ENCODE results near the gene EFHD2. TPM values are rescaled to one million over a fixed set of nuclear protein-coding genes. Genes with fewer than 3 reads are reported as not detected.

EFHD2 gene
- total RNA-seq, 1 experiment from 2014 or later, result 192 TPM

GRCh38 chr1:15411593-15412137 is 2.0 kb downstream of the EFHD2 start:
- Histone ChIP-seq H3K9me2 (replicated peaks; ENCODE audit: low read length) (no peaks in the 10 kb centered on the region), H3K36me3 (ENCODE audit: low read depth, low read length) (peaks cover 19% of the 10 kb centered on the region), H3K9ac (ENCODE audit: low read length) (peak overlapping the region; percentile 95), H3F3A (ENCODE audit: low read length, unreplicated experiment) (peaks cover 5% of the 10 kb centered on the region), H3K4me3 (ENCODE audit: low read length) (peak overlapping the region; percentile 100), H3K9me3 (ENCODE audit: low read length) (no peaks in the 10 kb centered on the region), H3K79me2 (ENCODE audit: low read length) (peaks cover 67% of the 10 kb centered on the region), H2AFZ (ENCODE audit: low read length) (no peak overlapping the region), H3K27ac (ENCODE audit: low read length) (peak overlapping the region; percentile 50), H4K20me1 (ENCODE audit: low read length) (peaks cover 27% of the 10 kb centered on the region), H3K27me3 (ENCODE audit: low read length) (no peaks in the 10 kb centered on the region), H3K4me1 (ENCODE audit: insufficient read depth, low read length) (peaks cover 60% of the 10 kb centered on the region), H3K4me2 (ENCODE audit: low read length) (peak overlapping the region; percentile 99)
- ATAC-seq, result no peak
- ChIA-PET POLR2A (ENCODE audit: unreplicated experiment) (no interaction called here), CTCF (interaction anchor here (0.6 kb wide), 1 partner anchor 283 kb away, joined by 6 read pairs; no protein-coding TSS in a partner anchor)
- no TSS peak for BruUV-seq (replicated peaks)
- DNase-seq, result no peak
- TF ChIP-seq EZH2phosphoT487 (IDR thresholded peaks at IDR 0.05; ENCODE audit: borderline replicate concordance, low read length), result no peak
- no peak for TF ChIP-seq CTCF (conservative IDR thresholded peaks at IDR 0.05; ENCODE audit: low read depth, low read length)
- no peak for TF ChIP-seq EZH2 (IDR thresholded peaks at IDR 0.05; ENCODE audit: low read length, unreplicated experiment)
- intact Hi-C loops (cut with micrococcal nuclease), result no loop called here

- Histone ChIP-seq H3K4me3 (ENCODE audit: low read length) (peak overlapping the region; percentile 100), H3K27me3 (ENCODE audit: low read length) (no peaks in the 10 kb centered on the region), H3K9me2 (replicated peaks; ENCODE audit: low read length) (no peaks in the 10 kb centered on the region), H3K4me1 (ENCODE audit: insufficient read depth, low read length) (peaks cover 60% of the 10 kb centered on the region), H3K27ac (ENCODE audit: low read length) (peak overlapping the region; percentile 50), H3K9ac (ENCODE audit: low read length) (peak overlapping the region; percentile 95), H3K9me3 (ENCODE audit: low read length) (no peaks in the 10 kb centered on the region), H4K20me1 (ENCODE audit: low read length) (peaks cover 27% of the 10 kb centered on the region), H3K36me3 (ENCODE audit: low read depth, low read length) (peaks cover 19% of the 10 kb centered on the region), H3F3A (ENCODE audit: low read length, unreplicated experiment) (peaks cover 8% of the 10 kb centered on the region), H3K79me2 (ENCODE audit: low read length) (peaks cover 67% of the 10 kb centered on the region), H2AFZ (ENCODE audit: low read length) (no peak overlapping the region), H3K4me2 (ENCODE audit: low read length) (peak overlapping the region; percentile 99)
- TF ChIP-seq EZH2 (IDR thresholded peaks at IDR 0.05; ENCODE audit: low read length, unreplicated experiment), result no peak
- no peak for TF ChIP-seq CTCF (conservative IDR thresholded peaks at IDR 0.05; ENCODE audit: low read depth, low read length)
- no peak for TF ChIP-seq EZH2phosphoT487 (IDR thresholded peaks at IDR 0.05; ENCODE audit: borderline replicate concordance, low read length)
- no TSS peak for BruUV-seq (replicated peaks)
- intact Hi-C loops (cut with micrococcal nuclease), result no loop called here
- ChIA-PET CTCF (interaction anchor here (0.6 to 1.2 kb wide), 2 partner anchors 74 to 89 kb away, joined by 3 to 5 read pairs; no protein-coding TSS in a partner anchor), POLR2A (ENCODE audit: unreplicated experiment) (interaction anchor here (0.7 kb wide), 1 partner anchor 75 kb away, joined by 10 read pairs; no protein-coding TSS in a partner anchor)
- ATAC-seq (no peak), DNase-seq (peak; percentile 58)
Measured at GRCh38 chr1:15412175-15412800, 2.6 kb downstream of the EFHD2 start.

- BruUV-seq (replicated peaks), result no TSS peak
- ChIA-PET POLR2A (ENCODE audit: unreplicated experiment) (interaction anchor here (0.7 kb wide), 1 partner anchor 76 kb away, joined by 10 read pairs; no protein-coding TSS in a partner anchor), CTCF (interaction anchor here (0.6 to 1.2 kb wide), 2 partner anchors 75 to 89 kb away, joined by 3 to 5 read pairs; no protein-coding TSS in a partner anchor)
- Histone ChIP-seq H3K27ac (ENCODE audit: low read length) (no peak overlapping the region), H3K9me3 (ENCODE audit: low read length) (no peaks in the 10 kb centered on the region), H3K9me2 (replicated peaks; ENCODE audit: low read length) (no peaks in the 10 kb centered on the region), H3K4me1 (ENCODE audit: insufficient read depth, low read length) (peaks cover 60% of the 10 kb centered on the region), H3K4me3 (ENCODE audit: low read length) (peak overlapping the region; percentile 100), H2AFZ (ENCODE audit: low read length) (no peak overlapping the region), H3K4me2 (ENCODE audit: low read length) (peak overlapping the region; percentile 99), H3F3A (ENCODE audit: low read length, unreplicated experiment) (peaks cover 8% of the 10 kb centered on the region), H3K79me2 (ENCODE audit: low read length) (peaks cover 70% of the 10 kb centered on the region), H3K27me3 (ENCODE audit: low read length) (no peaks in the 10 kb centered on the region), H4K20me1 (ENCODE audit: low read length) (peaks cover 27% of the 10 kb centered on the region), H3K9ac (ENCODE audit: low read length) (0 out of 2 replicates have a peak overlapping the region, but pooled peaks have one; percentile 15), H3K36me3 (ENCODE audit: low read depth, low read length) (peaks cover 19% of the 10 kb centered on the region)
- ATAC-seq, result no peak
- no peak for TF ChIP-seq CTCF (conservative IDR thresholded peaks at IDR 0.05; ENCODE audit: low read depth, low read length)
- intact Hi-C loops (cut with micrococcal nuclease), result no loop called here
- no peak for DNase-seq
Measured at GRCh38 chr1:15412843-15413242, 3.2 kb downstream of the EFHD2 start.
